ENCODE results near the gene ROBO2. TPM values are rescaled to one million over a fixed set of nuclear protein-coding genes. Genes with fewer than 3 reads are reported as not detected.

ROBO2 gene
- total and polyA plus RNA-seq, 4 donors = 0.30 to 72.4 (median 3.3) TPM

- ATAC-seq (ENCODE audit: insufficient read depth, low FRiP score) (no peak), DNase-seq (peak in 1 of 3 donors; percentile 24)
- peaks cover 0 to 3% (median 0%) of the 10 kb centered on the region in 5 donors for H3K4me1 ChIP-seq (ENCODE audit: control insufficient read depth in 5 of 5, insufficient read depth in 5 of 5, low read length in 5 of 5)
- no peak overlapping the region for H3K27ac ChIP-seq (ENCODE audit: low read depth in 1 of 2, low read length in 1 of 2)
- H3K27me3 ChIP-seq (ENCODE audit: control insufficient read depth in 3 of 3, insufficient read depth in 3 of 3, low read length in 2 of 3) = no peaks in the 10 kb centered on the region
- H3K4me3 ChIP-seq = no peak overlapping the region
- no peaks in the 10 kb centered on the region for H3K9me3 ChIP-seq (ENCODE audit: control insufficient read depth in 4 of 4, insufficient read depth in 3 of 4, low read length in 3 of 4)
- no peaks in the 10 kb centered on the region for H3K36me3 ChIP-seq (ENCODE audit: control insufficient read depth in 4 of 4, insufficient read depth in 4 of 4, low read length in 4 of 4)
- H3K9ac ChIP-seq (ENCODE audit: insufficient read depth in 1 of 2, low read length in 2 of 2) = no peak overlapping the region
- no peak for TF ChIP-seq CTCF (IDR thresholded peaks at IDR 0.05; ENCODE audit: control extremely low read depth, extremely low read depth)
- 69 to 75% methylated on average over 6 of the region's 6 CpGs for WGBS, 2 donors
These were observed 207.2 kb downstream of the ROBO2 start for GRCh38 chr3:77247061-77247460.

GRCh38 chr3:77247817-77248216 is 207.9 kb downstream of the ROBO2 start:
- H3K27ac ChIP-seq (ENCODE audit: low read depth in 1 of 2, low read length in 1 of 2) = no peak overlapping the region
- no peak for TF ChIP-seq CTCF (IDR thresholded peaks at IDR 0.05; ENCODE audit: control extremely low read depth, extremely low read depth)
- H3K36me3 ChIP-seq (ENCODE audit: control insufficient read depth in 4 of 4, insufficient read depth in 4 of 4, low read length in 4 of 4) = no peaks in the 10 kb centered on the region
- no peaks in the 10 kb centered on the region for H3K9me3 ChIP-seq (ENCODE audit: control insufficient read depth in 4 of 4, insufficient read depth in 3 of 4, low read length in 3 of 4)
- no peak for DNase-seq
- H3K4me3 ChIP-seq = no peak overlapping the region
- no peak overlapping the region for H3K9ac ChIP-seq (ENCODE audit: insufficient read depth in 1 of 2, low read length in 2 of 2)
- no peak for ATAC-seq (ENCODE audit: insufficient read depth, low FRiP score)
- peaks cover 0 to 3% (median 0%) of the 10 kb centered on the region in 5 donors for H3K4me1 ChIP-seq (ENCODE audit: control insufficient read depth in 5 of 5, insufficient read depth in 5 of 5, low read length in 5 of 5)
- H3K27me3 ChIP-seq (ENCODE audit: control insufficient read depth in 3 of 3, insufficient read depth in 3 of 3, low read length in 2 of 3) = no peaks in the 10 kb centered on the region
- WGBS, 2 donors = 85 to 86% methylated on average over 7 of the region's 7 CpGs

DNA sequence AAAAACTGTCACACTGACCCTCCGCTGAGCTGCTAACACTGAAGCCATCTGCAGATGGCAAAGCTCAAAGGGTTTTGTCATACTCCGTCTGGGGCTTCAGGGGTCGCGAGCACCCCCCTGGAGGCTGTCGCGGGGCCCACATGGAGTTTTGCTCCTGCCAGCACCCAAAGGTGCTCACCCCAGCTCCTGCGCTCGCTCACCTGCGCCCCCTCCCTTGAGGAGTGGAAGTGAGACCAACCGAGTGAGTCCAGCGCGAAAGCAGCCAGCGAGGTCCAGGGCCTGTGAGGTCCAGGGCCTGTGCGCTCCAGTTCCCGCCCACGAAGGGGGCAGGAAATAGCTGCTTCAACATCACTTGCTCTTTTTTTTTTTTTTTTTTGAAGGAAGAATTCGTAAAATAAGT is 208.5 kb downstream of the ROBO2 start:
- no peaks in the 10 kb centered on the region for H3K27me3 ChIP-seq (ENCODE audit: control insufficient read depth in 3 of 3, insufficient read depth in 3 of 3, low read length in 2 of 3)
- no peak overlapping the region for H3K9ac ChIP-seq (ENCODE audit: insufficient read depth in 1 of 2, low read length in 2 of 2)
- no peaks in the 10 kb centered on the region for H3K9me3 ChIP-seq (ENCODE audit: control insufficient read depth in 4 of 4, insufficient read depth in 3 of 4, low read length in 3 of 4)
- 90 to 92% methylated on average over 17 of the region's 17 CpGs for WGBS, 2 donors
- DNase-seq (no peak), ATAC-seq (ENCODE audit: insufficient read depth, low FRiP score) (no peak)
- no peaks in the 10 kb centered on the region for H3K36me3 ChIP-seq (ENCODE audit: control insufficient read depth in 4 of 4, insufficient read depth in 4 of 4, low read length in 4 of 4)
- TF ChIP-seq CTCF (IDR thresholded peaks at IDR 0.05; ENCODE audit: control extremely low read depth, extremely low read depth) = no peak
- peaks cover 0 to 3% (median 0%) of the 10 kb centered on the region in 5 donors for H3K4me1 ChIP-seq (ENCODE audit: control insufficient read depth in 5 of 5, insufficient read depth in 5 of 5, low read length in 5 of 5)
- H3K4me3 ChIP-seq = no peak overlapping the region
- H3K27ac ChIP-seq (ENCODE audit: low read depth in 1 of 2, low read length in 1 of 2) = no peak overlapping the region

DNA sequence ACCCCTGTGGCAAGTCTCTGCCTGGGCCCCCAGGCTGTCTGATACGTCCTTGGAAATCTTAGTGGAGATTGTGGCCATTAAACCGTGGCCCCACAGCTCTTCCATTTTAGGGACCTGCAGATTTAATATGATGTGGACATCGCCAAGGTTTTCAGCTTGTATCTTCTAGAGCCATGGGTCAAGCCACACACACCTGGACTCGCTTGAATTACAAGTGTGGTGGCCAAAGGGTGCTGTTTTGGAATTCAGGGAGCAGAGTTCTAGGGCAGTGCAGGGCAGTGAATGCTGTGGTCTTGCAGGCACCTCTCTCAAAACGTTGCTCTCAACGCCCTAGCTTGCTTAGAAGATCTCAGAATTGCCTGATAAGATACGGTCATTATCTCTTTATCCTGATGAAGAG is 211.2 kb downstream of the ROBO2 start:
- no peak for TF ChIP-seq CTCF (IDR thresholded peaks at IDR 0.05; ENCODE audit: control extremely low read depth, extremely low read depth)
- H3K4me1 ChIP-seq (ENCODE audit: control insufficient read depth in 5 of 5, insufficient read depth in 5 of 5, low read length in 5 of 5) = peaks cover 0 to 3% (median 0%) of the 10 kb centered on the region in 5 donors
- H3K36me3 ChIP-seq (ENCODE audit: control insufficient read depth in 4 of 4, insufficient read depth in 4 of 4, low read length in 4 of 4) = no peaks in the 10 kb centered on the region
- no peak overlapping the region for H3K9ac ChIP-seq (ENCODE audit: insufficient read depth in 1 of 2, low read length in 2 of 2)
- H3K27me3 ChIP-seq (ENCODE audit: control insufficient read depth in 3 of 3, insufficient read depth in 3 of 3, low read length in 2 of 3) = no peaks in the 10 kb centered on the region
- no peaks in the 10 kb centered on the region for H3K9me3 ChIP-seq (ENCODE audit: control insufficient read depth in 4 of 4, insufficient read depth in 3 of 4, low read length in 3 of 4)
- DNase-seq (no peak), ATAC-seq (ENCODE audit: insufficient read depth, low FRiP score) (no peak)
- 78 to 81% methylated on average over 7 of the region's 7 CpGs for WGBS, 2 donors
- no peak overlapping the region for H3K4me3 ChIP-seq
- no peak overlapping the region for H3K27ac ChIP-seq (ENCODE audit: low read depth in 1 of 2, low read length in 1 of 2)
